ENCODE data around the gene ALKBH2. TPM values are rescaled to one million over a fixed set of nuclear protein-coding genes. Genes with fewer than 3 reads are reported as not detected.
"Not testable (repeated sequence)": the region's sequence is repeated elsewhere in the genome, so short reads cannot be mapped to it uniquely, and the experiment has no call there.

ALKBH2 gene
- polyA plus RNA-seq, 3 donors: 12.7 to 23.8 (median 15.4) TPM

DNA sequence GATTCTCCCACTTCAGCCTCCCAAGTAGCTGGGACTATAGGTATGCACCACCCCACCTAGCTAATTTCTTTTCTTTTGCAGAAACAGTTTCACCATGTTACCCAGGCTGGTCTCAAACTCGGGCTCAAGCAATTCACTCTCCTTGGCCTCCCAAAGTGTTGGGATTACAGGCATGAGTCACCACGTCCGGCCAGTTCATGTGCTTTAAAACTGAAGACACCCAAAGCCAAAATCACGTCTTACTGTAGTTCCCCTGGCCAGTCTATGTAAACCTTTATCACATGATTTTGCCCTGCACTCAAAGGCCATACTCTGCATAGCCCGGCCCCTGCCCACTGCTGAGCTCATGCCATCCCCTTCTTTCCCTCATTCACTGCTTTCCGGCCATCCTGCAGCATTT, 4.5 kb downstream of the ALKBH2 start:
- no peak overlapping the region for H3K27ac ChIP-seq (ENCODE audit: low read depth, low read length)
- 78 to 88% (median 85%) methylated on average over 6 of the region's 6 CpGs for WGBS, 3 donors

DNA sequence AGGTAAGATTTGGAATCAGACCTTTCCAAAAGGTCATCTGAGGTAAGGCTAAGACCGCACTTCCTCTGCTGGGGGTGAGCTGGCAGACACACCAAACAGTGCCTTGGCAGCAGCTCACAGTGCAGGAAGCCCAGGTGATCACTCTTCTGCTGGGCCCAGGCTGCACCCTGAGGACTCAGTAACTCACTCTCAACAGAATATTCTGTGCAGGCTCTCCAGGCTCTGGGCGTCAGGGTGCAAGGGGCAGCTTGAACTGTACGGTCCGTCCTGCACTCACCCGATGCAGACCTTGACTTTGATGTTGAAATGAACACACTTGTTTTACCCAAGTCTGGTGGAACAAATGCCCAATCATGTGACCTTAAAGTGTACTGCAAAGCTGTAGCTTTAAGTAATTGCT, 6.0 kb downstream of the ALKBH2 start:
- no peak overlapping the region for H3K27ac ChIP-seq (ENCODE audit: low read depth, low read length)
- 27 to 62% (median 59%) methylated on average over 5 of the region's 5 CpGs for WGBS, 3 donors

DNA sequence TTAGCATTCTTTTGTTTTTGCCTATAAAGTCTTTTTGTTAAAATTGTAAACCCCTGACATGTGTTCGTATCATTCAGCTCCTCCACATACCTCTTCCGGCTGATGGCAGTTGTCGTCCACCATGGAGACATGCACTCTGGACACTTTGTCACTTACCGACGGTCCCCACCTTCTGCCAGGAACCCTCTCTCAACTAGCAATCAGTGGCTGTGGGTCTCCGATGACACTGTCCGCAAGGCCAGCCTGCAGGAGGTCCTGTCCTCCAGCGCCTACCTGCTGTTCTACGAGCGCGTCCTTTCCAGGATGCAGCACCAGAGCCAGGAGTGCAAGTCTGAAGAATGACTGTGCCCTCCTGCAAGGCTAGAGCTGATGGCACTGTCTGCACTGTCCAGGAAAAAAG, 7.7 kb downstream of the ALKBH2 start:
- WGBS, 3 donors: 93 to 95% (median 95%) methylated on average over 11 of the region's 11 CpGs
- no peak overlapping the region for H3K27ac ChIP-seq (ENCODE audit: low read depth, low read length)

DNA sequence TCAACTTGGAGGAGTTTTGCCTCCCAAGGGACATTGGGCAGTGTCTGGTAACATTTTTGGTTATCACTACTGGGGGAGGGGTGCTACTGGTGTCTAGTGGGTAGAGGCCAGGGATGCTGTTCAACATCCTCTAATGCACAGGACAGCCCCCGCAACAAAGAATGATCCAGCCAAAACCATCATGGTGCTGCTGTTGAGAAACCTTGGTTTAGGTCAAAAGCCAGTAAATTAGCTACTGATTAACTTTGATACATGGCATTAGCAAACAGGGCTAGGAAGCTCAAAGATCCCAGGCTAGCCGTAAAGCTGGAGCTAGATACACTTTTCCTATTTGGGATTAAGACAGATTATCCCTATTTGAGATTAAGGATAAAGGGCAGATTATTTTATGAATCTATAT, 8.8 kb downstream of the ALKBH2 start:
- 38 to 93% (median 90%) methylated on average over 2 of the region's 2 CpGs for WGBS, 3 donors
- no peak overlapping the region for H3K27ac ChIP-seq (ENCODE audit: low read depth, low read length)

DNA sequence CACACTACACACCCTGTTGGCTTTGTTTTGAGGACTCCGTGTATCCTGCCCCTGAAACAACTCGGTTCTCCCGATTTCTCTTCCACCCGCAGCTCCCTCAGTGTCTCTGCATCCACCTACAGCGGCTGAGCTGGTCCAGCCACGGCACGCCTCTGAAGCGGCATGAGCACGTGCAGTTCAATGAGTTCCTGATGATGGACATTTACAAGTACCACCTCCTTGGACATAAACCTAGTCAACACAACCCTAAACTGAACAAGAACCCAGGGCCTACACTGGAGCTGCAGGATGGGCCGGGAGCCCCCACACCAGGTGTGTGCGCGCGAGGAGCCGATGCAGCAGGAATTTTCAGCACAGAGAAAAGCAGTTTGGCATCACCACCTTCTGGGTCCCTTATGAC, 10.5 kb downstream of the ALKBH2 start:
- WGBS, 3 donors: 89 to 97% (median 94%) methylated on average over 14 of the region's 14 CpGs
- H3K27ac ChIP-seq (ENCODE audit: low read depth, low read length): no peak overlapping the region

DNA sequence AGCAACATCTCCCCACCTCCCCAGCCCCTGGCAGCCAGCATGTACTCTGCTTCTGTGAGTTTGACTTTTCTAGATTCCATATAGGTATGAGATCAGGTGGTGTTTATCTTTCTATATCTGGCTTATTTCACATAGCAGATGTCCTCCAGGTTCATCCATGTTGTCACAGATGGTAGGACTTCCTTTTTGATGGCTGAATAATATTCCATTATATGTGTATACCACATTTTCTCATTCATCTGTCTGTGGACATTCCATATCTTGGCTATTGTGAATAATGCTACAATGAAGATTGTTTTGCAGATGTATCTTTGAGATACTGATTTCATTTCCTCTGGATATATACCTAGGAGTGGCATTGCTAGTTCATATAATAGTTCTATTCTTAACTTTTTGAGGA, 18.4 kb downstream of the ALKBH2 start:
- H3K27ac ChIP-seq (ENCODE audit: low read depth, low read length): no peak overlapping the region

DNA sequence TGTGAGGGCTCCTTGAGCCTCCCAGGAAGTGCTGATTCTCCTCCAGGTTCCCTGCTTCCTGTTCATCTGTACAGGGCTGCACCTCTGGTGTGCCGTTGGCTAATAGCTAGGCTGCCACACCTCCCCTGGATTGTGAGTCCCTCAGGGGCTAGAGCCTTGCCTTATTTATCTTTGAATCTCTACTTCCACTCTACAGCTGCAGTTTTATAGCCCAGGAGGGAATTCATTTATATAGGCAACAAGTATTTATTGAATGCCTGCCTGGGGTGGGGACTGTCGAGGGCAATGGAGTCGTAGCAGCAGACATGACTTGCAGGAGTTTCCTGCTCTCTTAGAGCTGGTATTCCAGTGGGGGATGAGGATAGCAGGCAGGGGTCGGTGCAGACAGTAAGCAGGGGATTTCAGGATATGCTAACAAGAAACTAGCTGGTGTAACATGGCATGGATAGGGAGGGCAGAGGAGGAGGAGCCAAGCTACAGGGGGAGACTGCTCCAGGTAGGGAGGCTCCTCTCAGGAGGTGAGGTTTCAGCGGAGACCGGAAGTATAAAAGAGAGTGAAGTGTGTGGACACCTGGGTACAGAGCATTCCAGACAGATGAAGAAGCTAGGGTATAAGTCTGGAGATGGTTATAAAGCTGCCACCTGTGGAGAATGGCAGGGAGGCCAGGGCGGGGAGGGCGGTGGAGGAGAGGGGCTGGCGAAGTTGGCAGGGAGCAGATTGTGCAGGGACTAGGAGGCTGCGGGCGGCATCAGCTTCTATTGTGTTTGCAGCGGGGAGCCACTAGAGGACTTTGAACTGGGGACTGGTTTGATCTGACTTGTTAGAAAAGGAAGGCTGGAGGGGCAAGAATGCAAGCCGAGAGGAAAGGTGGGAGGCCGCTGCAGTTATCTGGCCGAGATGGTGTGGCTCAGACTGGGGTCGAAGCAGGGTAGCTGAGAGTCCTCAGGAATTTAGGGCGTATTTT, 23.7 kb downstream of the ALKBH2 start:
- WGBS, 3 donors: 72 to 88% (median 84%) methylated on average over 17 of the region's 17 CpGs
- H3K27ac ChIP-seq (ENCODE audit: low read depth, low read length): no peak overlapping the region

DNA sequence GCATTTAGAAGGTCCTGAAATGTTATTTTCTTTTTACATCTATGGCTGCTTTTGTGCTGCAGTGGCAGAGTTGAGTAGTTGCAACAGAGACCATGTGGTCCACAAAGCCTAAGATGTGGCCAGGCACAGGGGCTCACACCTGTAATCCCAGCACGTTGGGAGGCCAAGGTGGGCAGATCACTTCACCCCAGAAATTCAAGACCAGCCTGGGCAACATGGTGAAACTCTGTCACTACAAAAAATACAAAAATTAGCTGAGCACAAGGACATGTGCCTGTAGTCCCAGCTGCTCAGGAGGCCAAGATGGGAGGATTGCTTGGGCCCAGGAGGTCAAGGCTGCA, 27.4 kb downstream of the ALKBH2 start:
- WGBS, 3 donors: 36 to 86% (median 82%) methylated on average over 1 of the region's 1 CpG
- H3K27ac ChIP-seq (ENCODE audit: low read depth, low read length): no peak overlapping the region

DNA sequence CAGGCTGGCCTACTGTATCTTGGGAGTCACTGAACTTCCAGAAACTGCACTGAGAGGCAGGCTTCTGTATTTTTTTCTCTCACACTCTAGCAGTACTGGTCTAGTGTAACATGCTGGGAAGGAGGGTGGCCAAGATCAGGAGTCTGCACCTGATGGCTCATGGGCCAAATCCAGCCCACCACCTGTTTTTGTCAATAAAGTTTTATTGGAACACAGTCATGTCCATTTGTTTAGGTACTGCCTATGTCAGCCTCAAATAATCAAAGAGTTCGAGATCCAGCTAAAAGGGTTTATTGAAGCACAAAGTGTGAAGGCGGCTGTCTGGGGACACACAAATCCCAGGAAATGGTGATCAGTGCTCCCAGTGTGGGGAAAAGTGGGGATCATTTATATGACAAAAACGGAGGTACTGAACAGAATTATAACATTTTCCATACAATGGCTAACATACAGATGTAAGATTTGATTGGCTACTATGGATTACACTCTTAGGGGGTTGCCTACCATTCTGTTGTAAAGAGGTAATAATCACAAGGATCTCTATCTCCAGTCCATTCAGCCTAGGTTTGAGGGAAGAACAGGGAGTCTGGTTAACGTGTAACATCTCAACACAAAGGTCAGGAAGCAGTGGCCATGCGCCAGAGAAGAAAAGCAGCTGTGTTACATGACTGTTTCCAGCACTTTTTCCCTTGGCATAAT, 28.0 kb downstream of the ALKBH2 start:
- 34 to 88% (median 81%) methylated on average over 5 of the region's 5 CpGs for WGBS, 3 donors

DNA sequence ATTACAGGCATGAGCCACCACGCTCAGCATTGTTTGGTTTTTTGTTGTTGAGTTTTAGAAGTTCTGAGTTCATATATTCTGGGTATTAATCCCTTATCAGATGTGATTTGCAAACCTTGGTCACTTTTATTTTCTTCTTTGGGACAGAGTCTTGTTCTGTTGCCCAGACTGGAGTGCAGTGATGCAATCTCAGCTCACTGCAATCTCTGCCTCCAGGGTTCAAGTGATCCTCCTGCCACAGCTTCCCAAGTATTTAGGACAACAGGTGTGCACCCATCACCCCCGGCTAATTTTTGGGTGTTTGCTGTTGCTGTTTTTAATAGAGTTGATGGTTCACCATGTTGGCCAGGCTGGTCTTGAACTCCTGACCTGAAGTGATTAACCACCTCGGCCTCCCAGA, 29.1 kb downstream of the ALKBH2 start:
- WGBS, 3 donors: 84 to 94% (median 93%) methylated on average over 3 of the region's 3 CpGs
- no peak overlapping the region for H3K27ac ChIP-seq (ENCODE audit: low read depth, low read length)

More for the DNA sequence above, 28.0 kb downstream of the ALKBH2 start:
- H3K27ac ChIP-seq (ENCODE audit: low read depth, low read length): no peak overlapping the region

DNA sequence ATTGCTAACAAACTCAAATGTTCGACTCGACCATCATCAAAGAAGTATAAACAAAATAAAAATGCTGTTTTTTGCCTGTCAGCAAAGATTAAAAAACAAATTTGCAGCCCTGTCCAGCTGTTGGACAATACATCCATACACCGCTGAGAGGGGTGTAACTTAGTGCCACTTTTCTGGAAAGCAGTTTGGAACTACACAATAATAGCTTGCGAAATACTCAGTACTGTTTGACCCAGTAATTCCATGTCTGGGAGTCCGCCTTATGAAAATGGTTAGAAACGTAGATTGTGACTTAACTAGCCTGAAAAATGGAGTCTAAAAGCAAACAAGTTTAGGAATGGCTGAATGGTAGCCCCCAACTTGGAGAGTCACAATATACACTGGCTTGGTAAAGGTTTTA, 34.5 kb downstream of the ALKBH2 start:
- WGBS, 3 donors: 86 to 92% (median 89%) methylated on average over 6 of the region's 6 CpGs
- H3K27ac ChIP-seq (ENCODE audit: low read depth, low read length): no peak overlapping the region

DNA sequence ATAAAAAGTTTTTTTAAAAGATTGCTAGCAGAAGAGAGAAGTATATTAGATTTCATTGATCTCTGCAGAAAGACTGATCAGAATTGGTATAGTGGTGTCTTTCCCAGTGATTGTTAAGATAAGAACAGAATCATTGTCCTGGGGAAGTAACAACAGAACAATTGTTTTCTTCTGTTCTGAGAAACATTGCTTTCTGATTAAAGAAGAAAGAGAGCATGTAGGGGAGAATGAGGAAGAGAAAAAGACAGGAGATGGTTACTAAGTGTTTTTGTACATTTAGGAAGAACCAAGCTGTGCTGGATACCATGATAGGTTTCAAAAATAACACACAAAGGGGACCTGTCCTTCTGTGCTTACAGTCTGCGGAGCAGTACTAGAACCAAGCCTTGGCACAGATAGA, 35.9 kb downstream of the ALKBH2 start:
- no peak overlapping the region for H3K27ac ChIP-seq (ENCODE audit: low read depth, low read length)
- 89 to 95% (median 95%) methylated on average over 1 of the region's 1 CpG for WGBS, 3 donors

DNA sequence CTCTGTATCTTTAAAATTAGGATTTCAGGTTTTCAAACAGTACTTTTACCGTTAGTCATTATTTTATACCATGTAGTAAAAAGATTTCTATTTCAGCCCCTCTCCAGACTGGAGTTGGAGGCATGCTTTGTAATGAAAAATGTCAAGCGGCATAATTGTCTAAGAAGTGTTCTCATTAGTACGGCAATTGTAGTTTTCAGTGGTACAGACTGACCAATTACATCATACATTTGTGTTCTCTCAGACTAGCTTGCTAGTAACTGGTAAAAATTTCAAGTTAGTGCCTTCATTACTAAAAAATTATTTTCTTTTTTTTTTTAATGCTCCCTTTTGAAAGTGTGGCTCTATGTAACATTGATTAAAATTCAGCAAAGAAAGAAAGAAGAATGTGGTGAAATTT, 36.4 kb downstream of the ALKBH2 start:
- no peak overlapping the region for H3K27ac ChIP-seq (ENCODE audit: low read depth, low read length)
- 80 to 90% (median 87%) methylated on average over 3 of the region's 3 CpGs for WGBS, 3 donors

DNA sequence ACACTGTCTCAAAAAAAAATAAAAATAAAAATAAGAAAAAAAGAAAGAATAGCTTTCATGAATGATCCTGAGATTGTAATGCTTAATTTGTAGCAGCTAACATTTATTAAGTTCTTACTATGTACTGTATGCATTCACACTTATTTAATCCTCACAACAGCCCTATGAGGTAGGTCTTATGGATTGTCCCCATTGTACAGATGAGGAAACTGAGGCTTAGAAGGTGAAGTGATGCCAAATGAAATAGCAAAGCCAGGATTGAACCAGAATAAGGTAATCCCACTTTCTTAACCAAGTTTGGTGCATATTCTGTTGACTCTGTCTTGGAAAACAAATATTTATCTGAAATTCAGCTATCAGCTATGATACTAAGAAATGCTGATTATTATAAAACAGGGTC, 38.8 kb downstream of the ALKBH2 start:
- H3K27ac ChIP-seq (ENCODE audit: low read depth, low read length): no peak overlapping the region

DNA sequence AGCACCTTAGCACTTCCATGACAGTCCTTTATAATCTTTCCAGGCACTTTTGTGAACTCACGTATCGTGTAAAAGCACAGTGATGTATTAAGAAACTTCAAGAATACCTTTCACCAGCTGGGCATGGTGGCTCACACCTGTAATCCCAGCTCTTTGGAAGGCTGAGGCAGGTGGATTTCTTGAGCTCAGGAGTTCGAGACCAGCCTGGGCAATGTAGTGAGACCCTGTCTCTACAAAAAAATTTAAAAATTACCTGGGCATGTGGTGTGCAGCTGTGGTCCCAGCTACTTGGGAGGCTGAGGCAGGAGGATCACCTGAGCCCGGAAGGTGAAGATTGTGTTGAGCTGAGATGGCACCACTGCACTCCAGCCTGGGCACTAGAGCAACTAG, 39.2 kb downstream of the ALKBH2 start:
- WGBS, 3 donors: 62 to 84% (median 79%) methylated on average over 4 of the region's 4 CpGs
- H3K27ac ChIP-seq (ENCODE audit: low read depth, low read length): not testable (repeated sequence)

DNA sequence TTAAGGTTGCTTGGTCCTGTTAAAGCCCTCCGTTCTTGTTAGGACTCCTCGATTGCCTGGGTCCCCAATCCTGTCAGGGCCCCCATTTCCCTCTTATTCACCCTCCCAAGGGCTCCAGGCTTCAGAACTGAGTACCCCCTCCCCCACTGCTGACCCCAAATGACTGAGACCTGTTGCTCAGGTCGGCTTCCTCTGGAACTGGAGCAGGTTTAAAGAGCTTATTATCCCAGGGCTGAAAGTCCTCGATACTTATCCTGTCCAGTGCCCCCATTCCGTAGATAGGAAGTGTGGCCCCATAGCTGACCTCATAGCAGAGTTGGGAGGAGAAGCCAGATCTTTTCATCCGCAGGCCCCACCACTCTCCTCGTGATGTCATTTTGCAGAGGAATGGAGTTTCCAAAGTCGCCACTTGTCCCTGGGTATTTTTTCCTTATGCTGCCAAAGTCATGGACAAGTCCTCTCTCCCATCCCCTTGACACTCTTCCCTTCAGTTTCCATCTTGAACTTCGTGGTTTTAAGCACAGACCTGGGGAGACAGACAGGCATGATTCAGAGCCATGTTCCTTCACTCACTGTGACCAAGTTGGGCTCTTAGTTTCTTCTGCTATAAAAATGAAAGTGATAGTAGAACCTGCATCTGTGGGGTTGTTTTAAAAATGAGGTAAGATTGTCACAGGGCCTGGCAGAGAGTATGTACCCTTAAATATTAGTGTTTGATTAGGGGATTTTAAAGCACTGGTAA, 39.7 kb downstream of the ALKBH2 start:
- WGBS, 3 donors: 8 to 22% (median 14%) methylated on average over 9 of the region's 9 CpGs
- no peak overlapping the region for H3K27ac ChIP-seq (ENCODE audit: low read depth, low read length)

DNA sequence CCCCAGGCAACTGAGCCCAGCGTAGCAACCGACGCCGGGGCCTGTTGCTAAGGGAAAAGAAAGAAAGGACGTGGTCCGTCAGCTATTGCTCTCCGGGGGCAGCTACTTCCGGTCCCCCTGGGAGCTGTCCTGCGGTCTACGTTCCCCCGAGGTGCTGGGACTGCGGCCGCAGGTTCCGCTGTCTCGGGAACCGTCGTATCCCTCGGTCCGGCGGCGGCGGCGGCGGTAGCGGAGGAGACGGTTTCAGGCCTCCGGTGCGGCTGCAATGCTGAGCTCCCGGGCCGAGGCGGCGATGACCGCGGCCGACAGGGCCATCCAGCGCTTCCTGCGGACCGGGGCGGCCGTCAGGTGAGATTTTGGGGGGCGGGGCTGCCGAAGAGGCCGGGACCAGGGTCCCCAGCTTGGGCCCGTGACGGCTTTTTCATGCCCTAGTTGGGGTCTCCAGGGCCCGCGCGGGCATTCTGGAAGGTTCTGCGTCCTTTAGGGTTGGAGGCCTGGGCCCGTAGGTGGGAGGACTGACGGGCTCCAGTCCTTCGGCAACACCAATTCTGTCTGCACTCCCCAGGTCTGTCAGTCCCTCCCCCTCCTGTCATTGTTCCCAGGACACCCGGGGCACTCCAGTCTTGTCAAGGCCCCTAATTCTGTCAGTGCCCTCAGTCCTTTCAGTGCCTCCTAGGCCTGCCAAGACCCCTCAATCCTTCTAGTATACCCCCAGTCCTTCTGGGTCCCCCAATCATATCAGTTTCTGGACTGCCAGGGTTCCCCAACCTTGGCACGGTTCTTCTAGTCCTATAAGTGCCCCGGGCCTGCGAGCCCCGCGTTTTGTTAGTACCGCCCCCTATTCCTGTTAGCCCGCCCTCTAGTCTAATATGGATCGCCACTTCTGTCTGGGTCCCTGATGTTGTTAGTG, 40.6 kb downstream of the ALKBH2 start, which contains the start of gene USP30:
USP30 (plus strand) TSS at position 163 of the 910 bp plus-strand sequence; CDS start at position 266, 103 bp downstream.
- H3K27ac ChIP-seq (ENCODE audit: low read depth, low read length): no peak within 1 kb of the TSS
- 0 to 1% (median 0%) methylated on average over 58 to 61 of the region's 61 CpGs for WGBS, 3 donors

DNA sequence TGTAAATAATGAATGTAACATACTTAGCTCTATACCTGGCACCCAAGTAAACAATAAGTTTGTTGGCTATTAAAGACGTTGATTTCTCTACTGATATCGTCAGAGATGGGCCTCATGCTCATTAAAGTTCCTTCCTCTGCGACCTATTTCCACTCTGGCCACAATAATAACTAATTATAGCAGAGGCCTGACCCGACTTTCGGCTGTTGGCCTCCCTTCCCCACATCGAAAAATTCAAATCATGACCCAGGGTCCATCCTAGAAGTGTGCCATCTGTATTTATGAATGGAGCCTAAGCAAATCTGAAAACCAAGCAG, 41.2 kb downstream of the ALKBH2 start:
- H3K27ac ChIP-seq (ENCODE audit: low read depth, low read length): no peak overlapping the region
- 5 to 10% (median 6%) methylated on average over 6 of the region's 6 CpGs for WGBS, 3 donors
